ENCODE data around the gene LAMTOR3.
A peak's percentile ranks its signal among the peaks of the same experiment; 100 is the strongest.
"Not testable (repeated sequence)": the region's sequence is repeated elsewhere in the genome, so short reads cannot be mapped to it uniquely, and the experiment has no call there.

The LAMTOR3 gene

DNA sequence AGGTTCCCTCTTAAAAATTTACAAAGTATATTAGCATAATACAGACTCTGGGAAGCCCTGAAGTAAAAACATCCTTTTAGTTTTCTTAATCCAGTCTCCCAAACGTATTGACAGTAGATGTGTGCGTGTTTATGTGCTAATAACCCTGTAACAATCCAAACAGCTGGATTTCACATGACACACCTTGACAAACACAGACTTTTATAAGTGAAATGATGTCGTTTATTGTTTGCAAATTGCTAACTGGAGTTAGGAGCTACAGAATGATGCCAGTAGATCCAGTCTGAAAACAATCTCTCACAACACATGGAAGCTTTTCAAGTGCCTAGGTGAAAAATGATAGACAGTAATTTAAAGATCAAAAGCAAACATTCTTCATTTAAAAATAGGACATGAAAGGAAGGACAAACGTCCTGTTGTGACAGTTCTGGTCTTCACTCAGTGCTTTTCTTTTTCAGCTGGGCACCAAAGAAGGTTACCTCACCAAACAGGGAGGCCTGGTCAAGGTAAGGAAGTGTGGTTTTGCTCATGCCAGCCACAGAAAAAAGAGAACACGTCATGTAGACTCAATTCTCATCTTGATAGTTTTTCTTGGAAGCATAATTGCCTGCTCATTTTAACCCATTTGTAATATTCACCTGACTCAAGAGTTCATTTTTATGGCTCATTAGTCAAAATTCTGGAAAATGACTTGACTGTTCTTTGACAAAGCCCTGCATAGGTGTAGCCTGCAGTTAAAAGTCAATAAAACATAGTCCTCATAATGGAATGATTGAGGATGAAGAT, 32.9 kb downstream of the LAMTOR3 start:
- no peak for DNase-seq

DNA sequence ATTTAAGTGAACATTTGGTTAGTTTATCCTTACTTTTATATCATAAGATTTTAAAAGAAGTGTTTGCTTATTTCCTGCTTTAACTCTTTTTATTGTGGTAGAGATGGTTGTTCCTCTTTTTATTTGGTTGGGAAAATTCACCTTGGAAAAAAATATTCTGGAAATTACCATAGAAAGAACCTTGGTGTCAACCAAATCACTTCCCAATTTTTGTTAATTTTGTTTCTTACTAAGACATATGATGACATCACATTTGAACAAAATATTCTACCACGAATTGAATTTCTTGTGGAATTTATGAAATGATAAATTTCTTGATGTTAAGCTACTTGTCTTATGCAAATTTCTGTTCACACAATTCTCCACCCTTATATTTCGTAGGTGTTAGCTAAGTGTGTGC, 33.7 kb downstream of the LAMTOR3 start:
- DNase-seq, result no peak

GRCh38 chr4:99859618-99860017, 34.6 kb downstream of the LAMTOR3 start:
- no peak for DNase-seq

GRCh38 chr4:99857307-99857706, 36.9 kb downstream of the LAMTOR3 start:
- no peak for DNase-seq

DNA sequence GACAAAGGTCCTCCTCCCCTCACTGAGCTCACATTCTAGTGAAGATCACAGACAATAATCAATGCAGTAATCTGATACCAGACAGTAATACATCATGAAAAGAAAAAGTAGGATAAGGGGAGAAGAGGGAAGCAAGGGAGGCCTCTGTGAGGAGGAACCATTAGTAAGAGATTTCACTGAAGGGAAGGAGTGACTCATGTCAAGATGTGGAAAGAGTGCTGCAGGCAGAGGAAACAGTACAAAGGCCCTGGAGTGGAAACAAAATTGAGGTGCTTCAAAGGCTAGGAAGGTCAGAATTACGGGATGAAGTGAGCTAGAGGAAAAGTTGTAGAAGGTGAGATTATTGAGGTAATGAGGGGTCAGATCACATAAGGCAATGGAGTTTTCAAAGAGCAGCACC, 38.1 kb downstream of the LAMTOR3 start:
- no peak for DNase-seq

DNA sequence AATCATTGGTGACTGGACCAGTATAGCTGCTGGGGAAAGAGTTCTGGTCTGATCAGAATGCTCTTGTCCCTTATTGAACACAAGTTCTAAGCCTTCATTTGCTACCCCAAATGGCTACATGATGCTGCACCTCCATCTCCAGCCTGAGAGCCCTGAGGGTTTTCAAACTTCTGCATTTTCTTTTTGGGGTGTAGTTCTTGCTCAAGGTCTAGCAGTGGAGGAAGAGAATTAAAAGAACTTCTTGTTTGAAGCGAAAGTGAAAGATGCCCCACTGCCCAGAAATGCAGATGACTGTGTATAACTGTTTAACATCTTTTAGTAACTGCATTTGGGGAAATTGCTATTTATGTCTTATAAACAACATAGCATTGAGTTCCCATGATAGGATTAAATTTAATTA, 38.5 kb downstream of the LAMTOR3 start:
- peak; percentile 34 for DNase-seq

GRCh38 chr4:99853999-99854398, 40.2 kb downstream of the LAMTOR3 start:
- DNase-seq, result no peak

GRCh38 chr4:99853190-99853589, 41.0 kb downstream of the LAMTOR3 start:
- no peak for DNase-seq

DNA sequence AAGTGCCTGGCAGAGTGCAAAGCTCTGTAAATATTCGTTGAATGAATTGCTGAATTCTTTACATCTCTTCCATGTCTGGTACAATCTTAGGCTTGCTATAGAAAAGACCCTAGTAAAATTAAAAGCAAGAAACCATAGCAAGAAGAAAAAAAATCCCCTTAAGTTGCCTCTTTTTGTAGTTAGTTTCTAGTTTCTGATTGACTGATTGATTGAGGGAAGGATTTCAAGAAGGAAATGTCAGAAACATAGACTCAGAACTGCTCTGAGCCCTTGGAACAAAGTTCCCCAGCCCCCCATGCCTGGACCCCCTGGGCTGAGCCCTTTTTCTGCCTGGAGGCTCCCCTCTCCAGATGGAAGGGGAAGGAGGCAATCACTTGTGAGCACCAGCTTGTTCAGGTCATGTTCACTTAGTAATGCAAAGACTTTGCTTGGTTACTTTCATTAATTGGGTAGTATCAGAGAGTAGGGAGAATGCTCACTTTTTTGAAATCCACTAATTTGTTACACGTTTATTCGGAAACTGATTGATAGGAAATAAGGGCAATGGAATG, 42.0 kb downstream of the LAMTOR3 start:
- DNase-seq, result no peak

DNA sequence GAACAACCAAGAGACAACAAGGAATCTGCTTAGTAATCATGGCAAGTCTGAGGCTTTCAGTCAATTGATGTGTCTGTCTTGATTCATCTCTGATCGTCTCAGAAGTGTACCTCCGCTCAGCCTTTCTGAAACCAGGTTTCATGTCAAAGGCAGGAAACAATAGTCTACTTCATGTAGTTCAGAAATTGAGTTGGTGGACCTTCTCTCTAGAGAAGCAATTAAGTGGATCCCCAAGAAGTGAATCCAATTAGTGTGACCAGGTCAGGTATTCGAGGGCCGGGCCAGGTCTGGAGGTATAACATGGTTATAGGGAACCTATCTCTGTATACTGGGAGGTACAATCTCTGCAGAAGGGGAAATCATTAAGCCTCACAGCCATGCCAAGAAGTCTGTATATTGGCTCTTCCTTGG, 45.6 kb downstream of the LAMTOR3 start:
- DNase-seq, result no peak

GRCh38 chr4:99847362-99847976, 46.8 kb downstream of the LAMTOR3 start:
- peak; percentile 34 for DNase-seq

- DNase-seq, result no peak
These were observed 47.3 kb downstream of the LAMTOR3 start for GRCh38 chr4:99846891-99847290.

GRCh38 chr4:99845708-99846469, 48.3 kb downstream of the LAMTOR3 start:
- no peak for DNase-seq

GRCh38 chr4:99845179-99845578, 49.0 kb downstream of the LAMTOR3 start:
- DNase-seq, result no peak

GRCh38 chr4:99844048-99844447, 50.2 kb downstream of the LAMTOR3 start:
- DNase-seq, result no peak

DNA sequence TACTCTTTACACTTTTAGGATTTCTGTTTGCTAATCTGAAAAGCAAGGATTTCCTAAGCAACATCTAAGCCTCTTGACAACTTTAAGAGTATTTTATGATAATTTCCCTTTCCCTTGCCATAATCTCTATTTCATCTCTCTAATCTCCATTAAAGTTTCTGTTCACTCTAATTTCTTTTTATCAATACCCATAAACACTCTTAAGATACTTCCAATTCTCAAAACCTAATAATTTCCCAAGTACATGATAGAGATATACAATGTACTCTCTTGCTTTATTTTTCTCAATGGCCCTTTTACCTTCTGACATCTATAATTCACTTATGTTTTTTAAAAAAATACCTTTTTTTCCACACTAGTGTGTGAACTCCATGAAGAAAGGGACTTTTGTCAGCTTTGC, 50.8 kb downstream of the LAMTOR3 start:
- no peak for DNase-seq

DNA sequence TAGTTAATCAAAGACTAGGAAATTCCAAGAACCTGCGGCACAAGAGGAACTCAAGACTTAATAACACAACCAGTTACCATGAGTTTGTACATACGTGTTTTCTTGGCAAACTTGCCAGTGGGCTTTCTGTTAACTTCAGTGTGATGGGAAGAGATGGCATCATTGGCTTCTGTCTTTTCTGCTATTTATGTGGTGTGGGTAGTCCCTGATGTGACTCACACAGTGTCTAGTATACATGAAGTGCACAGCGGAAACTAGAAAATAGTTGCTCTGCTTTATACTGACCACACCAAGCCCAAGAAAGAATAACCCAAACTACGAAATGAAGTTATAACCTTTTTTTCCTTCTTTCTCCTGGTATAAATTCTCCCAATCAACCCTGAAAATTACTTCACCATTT, 53.1 kb downstream of the LAMTOR3 start:
- no peak for DNase-seq

DNA sequence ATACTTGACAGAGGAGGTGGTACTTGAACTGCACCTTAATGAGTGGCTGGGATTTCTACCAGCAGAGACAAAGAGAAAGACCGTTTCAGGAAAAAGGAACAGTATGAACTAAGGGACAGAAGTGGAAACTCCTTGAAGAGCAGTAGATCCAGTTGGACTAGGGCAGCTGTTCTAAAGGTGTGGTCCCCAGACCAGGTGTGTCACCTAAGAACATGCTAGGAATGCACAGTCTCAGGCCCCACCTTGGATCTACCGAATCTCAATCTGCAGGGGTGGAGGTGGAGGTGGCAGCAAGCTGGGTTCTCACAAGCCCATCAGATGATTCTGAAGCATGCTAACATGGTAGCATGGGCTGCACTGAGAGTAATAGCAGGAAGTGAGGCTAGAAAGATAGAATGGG, 55.3 kb downstream of the LAMTOR3 start:
- DNase-seq, result no peak

DNA sequence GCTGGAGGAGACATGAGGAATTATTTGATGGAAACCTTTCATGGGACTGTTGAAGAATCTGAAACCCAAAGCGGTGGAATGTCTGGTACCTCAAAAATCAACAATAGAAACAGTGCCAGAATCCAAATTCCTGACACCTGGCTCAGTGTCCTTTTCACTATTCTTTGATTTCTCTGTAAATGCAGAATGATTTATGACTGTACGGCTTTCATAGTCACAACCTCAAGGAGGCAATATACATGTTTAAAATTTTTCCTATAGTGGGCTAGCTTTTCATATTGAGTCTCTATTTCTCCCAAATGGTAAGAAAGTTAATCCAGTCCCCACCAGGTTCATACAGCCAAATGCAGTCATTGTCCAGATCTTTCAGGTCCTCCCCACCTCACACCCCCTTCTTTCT, 58.3 kb downstream of the LAMTOR3 start:
- no peak for DNase-seq

DNA sequence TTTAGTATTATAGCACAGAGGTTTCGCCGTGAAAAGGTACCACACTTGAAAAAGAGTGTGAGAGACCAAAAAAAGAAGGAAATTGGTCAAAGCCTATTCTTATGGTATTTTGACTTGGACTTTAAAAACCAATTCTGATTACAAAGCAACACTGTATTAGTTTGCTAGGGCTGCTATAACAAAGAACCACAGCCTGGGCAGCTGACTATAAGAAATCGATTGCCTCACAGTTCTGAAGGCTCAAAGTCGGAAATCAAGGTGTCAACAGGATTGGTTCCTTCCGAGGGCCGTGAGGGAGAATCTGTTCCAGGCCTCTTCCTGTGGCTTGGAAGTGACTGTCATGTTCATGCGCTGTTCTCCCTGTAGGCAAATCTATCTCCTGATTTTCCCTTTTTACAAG, 59.7 kb downstream of the LAMTOR3 start:
- no peak for DNase-seq

GRCh38 chr4:99833756-99834155, 60.5 kb downstream of the LAMTOR3 start:
- no peak for DNase-seq

- no peak for DNase-seq
These were observed 61.5 kb downstream of the LAMTOR3 start for GRCh38 chr4:99832758-99833157.

DNA sequence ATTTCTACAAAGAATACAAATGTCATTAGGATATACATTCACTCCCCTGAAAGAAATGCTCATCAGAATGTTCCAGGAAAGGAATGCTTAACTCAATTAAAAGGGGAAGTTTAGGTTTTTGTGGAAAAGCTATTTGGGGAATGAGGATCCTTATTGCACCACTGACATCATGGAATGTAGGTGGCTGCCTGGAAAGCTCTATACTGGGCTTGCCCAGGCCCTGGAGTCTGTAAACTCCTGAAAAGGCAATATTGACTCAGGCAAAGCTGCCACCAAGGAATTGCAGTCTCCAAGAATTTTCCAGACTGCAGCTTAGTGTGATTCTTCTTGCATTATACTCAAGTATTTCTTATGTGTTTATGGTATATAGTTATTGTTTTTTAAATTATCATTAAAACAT, 61.9 kb downstream of the LAMTOR3 start:
- no peak for DNase-seq

- DNase-seq, result not testable (repeated sequence)
These were observed 64.2 kb downstream of the LAMTOR3 start for GRCh38 chr4:99830051-99830450.
